Prostate gland (tissue), 2 donors: ENCODE results near the gene CCDC201. TPM values are rescaled to one million over a fixed set of nuclear protein-coding genes. Genes with fewer than 3 reads are reported as not detected.

ENCODE experiments used
- DNase-seq: peaks from one replicate; pipeline ENCODE4 v3.0.0-alpha.2; 2019; ENCODE audit warnings: low spot score
- H3K27ac ChIP-seq, 2 donors: fragments of 200-600 bp; sonication (generic); 2 replicates each; pipeline ENCODE4 v1.5.1; 2017 to 2019
- H3K27me3 ChIP-seq: fragments of 200-600 bp; sonication (generic); replicated peaks from 2 replicates; pipeline ENCODE4 v1.5.1; 2019; ENCODE audit not compliant: insufficient read depth
- H3K36me3 ChIP-seq, 2 donors: fragments of 200-600 bp; sonication (generic); 1 replicate in 1 of 2; 2 replicates in 1 of 2; pipeline versions ENCODE4 v1.5.1 to v1.8.1; 2017 to 2019
- H3K4me1 ChIP-seq: fragments of 200-600 bp; sonication (generic); replicated peaks from 2 replicates; pipeline ENCODE4 v1.5.1; 2019
- H3K4me3 ChIP-seq, 2 donors: fragments of 200-600 bp; sonication (generic); 2 replicates each; pipeline ENCODE4 v1.5.1; 2017 to 2019
- H3K9me3 ChIP-seq: fragments of 200-600 bp; sonication (generic); 2 replicates; pipeline ENCODE4 v1.5.1; 2017
- POLR2A ChIP-seq: fragments of 450-650 bp; IDR thresholded peaks from one replicate; pipeline ENCODE4 v1.6.1; 2016; ENCODE audit warnings: antibody characterized with exemption, mild to moderate bottlenecking
- POLR2AphosphoS5 ChIP-seq: sonication (generic); formaldehyde crosslinking; IDR thresholded peaks from one replicate; pipeline ENCODE4 v1.6.1; 2017; ENCODE audit warnings: antibody characterized with exemption
- WGBS: methylation state at CpG from one replicate; pipeline ENCODE4 v1.1.5; 2018; 5-methylcytosine and 5-hydroxymethylcytosine counted together
- intact Hi-C: fragments of 100-400 bp; cut with DNase I; formaldehyde crosslinking; loops from one replicate; pipeline ENCODE4 v1.14.2; 2022
- total RNA-seq, 2 donors: library from RNA; depleted of rRNA; stranded (reverse); fragments of >200 nt; gene quantifications; one replicate each; pipeline ENCODE4 v1.1.0, GENCODE V29; 2016
- TF ChIP-seq, protein P1 (sequence below), 4 experiments: fragments of 200-600 bp in 2 of 4; fragments of 450-650 bp in 2 of 4; sonication (generic) in 2 of 4; IDR thresholded peaks; 1 replicate in 3 of 4; 2 replicates in 1 of 4; pipeline ENCODE4 v1.5.1; 2016 to 2019; ENCODE audit warnings: antibody characterized with exemption in 4 of 4, mild to moderate bottlenecking in 2 of 4, moderate library complexity in 2 of 4

Gene CCDC201
- total RNA-seq, 2 donors from 2014 or later: not detected

DNA sequence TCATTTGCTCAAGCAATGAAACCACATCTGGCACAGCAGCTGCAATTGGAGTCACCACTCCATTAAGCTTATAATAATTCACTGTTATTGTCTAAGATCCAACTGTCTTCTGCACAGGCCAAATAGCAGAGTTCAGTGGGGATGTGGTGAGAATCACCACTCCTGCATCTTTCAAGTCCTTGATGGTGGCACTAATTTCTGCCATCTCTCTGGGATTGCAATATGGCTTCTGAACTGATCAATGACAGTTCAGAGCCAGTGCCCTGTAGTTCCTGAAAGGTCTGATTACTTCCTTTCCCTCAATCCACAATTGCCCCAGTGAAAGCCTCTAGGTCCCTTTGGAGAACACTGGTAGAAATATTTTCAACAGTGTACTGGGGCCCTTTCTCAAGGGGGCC is 21.8 kb upstream of the CCDC201 start:
- no peak for DNase-seq
- H3K4me3 ChIP-seq: no peak overlapping the region
- TF ChIP-seq POLR2AphosphoS5 (no peak), POLR2A (no peak)
- TF ChIP-seq, protein P1, sequence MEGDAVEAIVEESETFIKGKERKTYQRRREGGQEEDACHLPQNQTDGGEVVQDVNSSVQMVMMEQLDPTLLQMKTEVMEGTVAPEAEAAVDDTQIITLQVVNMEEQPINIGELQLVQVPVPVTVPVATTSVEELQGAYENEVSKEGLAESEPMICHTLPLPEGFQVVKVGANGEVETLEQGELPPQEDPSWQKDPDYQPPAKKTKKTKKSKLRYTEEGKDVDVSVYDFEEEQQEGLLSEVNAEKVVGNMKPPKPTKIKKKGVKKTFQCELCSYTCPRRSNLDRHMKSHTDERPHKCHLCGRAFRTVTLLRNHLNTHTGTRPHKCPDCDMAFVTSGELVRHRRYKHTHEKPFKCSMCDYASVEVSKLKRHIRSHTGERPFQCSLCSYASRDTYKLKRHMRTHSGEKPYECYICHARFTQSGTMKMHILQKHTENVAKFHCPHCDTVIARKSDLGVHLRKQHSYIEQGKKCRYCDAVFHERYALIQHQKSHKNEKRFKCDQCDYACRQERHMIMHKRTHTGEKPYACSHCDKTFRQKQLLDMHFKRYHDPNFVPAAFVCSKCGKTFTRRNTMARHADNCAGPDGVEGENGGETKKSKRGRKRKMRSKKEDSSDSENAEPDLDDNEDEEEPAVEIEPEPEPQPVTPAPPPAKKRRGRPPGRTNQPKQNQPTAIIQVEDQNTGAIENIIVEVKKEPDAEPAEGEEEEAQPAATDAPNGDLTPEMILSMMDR (IDR thresholded peaks at IDR 0.05): no peak
- no peaks in the 10 kb centered on the region for H3K9me3 ChIP-seq
- no peak overlapping the region for H3K27ac ChIP-seq
- H3K27me3 ChIP-seq: no peaks in the 10 kb centered on the region
- H3K4me1 ChIP-seq: no peaks in the 10 kb centered on the region
- intact Hi-C loops: no loop called here
- H3K36me3 ChIP-seq: no peaks in the 10 kb centered on the region

DNA sequence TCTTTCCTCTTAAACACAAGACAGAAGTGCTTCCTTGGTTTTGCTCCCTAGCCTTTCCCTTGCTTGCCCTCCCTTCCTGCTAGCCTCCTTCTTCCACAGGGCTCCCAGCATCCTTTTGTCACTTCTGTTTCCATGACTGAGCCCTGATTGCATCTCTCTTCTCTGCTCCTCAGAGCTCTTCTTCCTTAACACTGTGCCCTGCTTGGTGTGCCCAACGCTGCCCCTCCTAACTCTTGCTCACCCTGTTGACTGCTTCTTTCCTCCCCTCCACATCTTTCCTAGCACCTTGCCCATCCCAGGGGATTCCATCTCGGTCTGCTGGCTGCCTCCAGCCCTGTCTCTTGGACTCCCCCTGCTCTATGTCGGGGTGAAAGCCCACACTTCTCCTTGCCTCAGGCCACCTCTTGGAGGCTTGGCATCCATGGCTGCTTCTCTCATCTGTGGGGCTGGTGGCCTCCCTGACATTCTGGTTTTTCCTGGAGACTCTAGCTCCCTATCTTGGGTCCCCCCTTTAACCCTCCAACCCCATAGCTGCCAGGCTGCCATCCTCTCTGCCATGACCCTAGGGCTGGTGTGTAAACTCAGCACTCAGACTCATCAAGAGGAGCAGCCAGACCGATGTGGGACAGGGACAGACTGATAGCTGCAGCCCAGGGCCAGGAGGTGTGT is 21.2 kb upstream of the CCDC201 start:
- H3K4me3 ChIP-seq: no peak overlapping the region
- WGBS: 72% methylated on average over 4 of the region's 4 CpGs
- no peaks in the 10 kb centered on the region for H3K27me3 ChIP-seq
- TF ChIP-seq, protein P1 (IDR thresholded peaks at IDR 0.05): no peak
- no peak overlapping the region for H3K27ac ChIP-seq
- no peaks in the 10 kb centered on the region for H3K9me3 ChIP-seq
- DNase-seq: no peak
- no peaks in the 10 kb centered on the region for H3K4me1 ChIP-seq
- H3K36me3 ChIP-seq: no peaks in the 10 kb centered on the region
- intact Hi-C loops: no loop called here

DNA sequence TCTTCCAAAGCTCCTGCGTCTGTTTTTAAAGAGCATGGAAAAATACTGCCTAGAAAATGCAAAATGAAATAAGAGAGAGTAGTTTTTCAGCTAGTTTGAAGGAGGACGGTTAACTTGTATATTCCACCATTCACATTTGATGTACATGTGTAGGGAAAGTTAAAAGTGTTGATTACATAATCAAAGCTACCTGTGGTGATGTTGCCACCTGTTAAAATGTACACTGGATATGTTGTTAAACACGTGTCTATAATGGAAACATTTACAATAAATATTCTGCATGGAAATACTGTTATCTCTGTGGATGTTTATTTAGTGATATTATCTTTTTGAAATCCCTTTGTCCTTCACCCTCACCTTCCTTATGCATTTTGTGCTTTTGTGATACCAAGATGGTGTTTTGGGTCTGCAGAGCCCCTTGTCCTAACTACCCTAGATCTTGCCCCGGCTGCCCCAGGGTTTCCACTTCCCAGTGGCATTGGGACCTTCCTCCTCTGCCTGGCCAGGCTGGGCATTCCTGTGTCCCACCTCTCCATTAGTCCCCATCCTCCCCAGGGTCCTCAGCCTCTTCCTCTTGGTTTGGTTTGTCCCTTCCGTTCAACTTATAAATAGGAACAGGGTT is 20.6 kb upstream of the CCDC201 start:
- intact Hi-C loops: no loop called here
- no peaks in the 10 kb centered on the region for H3K9me3 ChIP-seq
- H3K4me3 ChIP-seq: no peak overlapping the region
- H3K36me3 ChIP-seq: no peaks in the 10 kb centered on the region
- H3K27ac ChIP-seq: no peak overlapping the region
- no peak for TF ChIP-seq POLR2A
- no peak for TF ChIP-seq POLR2AphosphoS5
- TF ChIP-seq, protein P1 (IDR thresholded peaks at IDR 0.05): no peak
- peaks cover 2% of the 10 kb centered on the region for H3K4me1 ChIP-seq
- H3K27me3 ChIP-seq: no peaks in the 10 kb centered on the region
- WGBS: 65% methylated on average over 5 of the region's 5 CpGs
- DNase-seq: no peak

DNA sequence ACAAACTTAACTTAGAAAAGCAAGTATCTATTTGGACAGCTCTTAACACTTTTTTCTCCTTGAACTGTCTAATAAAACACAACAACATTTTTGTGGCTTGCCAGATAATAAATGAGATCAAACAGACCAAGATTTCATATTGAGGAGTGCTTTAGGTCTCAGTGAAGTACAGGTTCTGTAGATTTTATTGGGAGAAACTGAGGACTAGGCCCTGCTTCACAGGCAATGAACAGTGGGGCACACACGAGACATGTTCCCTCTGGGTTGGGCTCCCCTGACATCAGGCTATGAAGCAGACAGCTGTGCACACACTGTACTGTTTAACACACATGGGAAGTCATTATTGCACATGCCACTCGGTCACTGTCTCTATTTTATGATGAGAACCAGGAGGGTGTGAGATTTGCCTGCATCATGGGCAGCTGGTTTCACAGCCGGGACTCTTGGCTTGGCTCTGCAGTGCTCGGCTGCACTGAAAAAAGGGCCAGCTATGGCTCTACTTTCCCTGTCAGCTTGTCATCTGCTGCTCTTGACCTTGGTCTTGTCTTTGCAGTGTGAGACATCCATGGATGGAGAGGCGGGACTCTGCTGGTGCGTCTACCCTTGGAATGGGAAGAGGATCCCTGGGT is 19.6 kb upstream of the CCDC201 start:
- Histone ChIP-seq H3K4me3 (no peak overlapping the region), H3K4me1 (peaks cover 4% of the 10 kb centered on the region), H3K9me3 (no peaks in the 10 kb centered on the region), H3K27me3 (no peaks in the 10 kb centered on the region), H3K27ac (no peak overlapping the region), H3K36me3 (no peaks in the 10 kb centered on the region)
- intact Hi-C loops: no loop called here
- no peak for DNase-seq
- TF ChIP-seq, protein P1 (IDR thresholded peaks at IDR 0.05): no peak
- TF ChIP-seq POLR2AphosphoS5 (no peak), POLR2A (no peak)
- WGBS: 84% methylated on average over 6 of the region's 6 CpGs
